ENCODE results near the gene FFAR2.

The FFAR2 gene

GRCh38 chr19:35425682-35426081 lies 22.4 kb upstream of the FFAR2 start:
- DNase-seq (ENCODE audit: low read depth, low spot score): no peak

- no peak for DNase-seq (ENCODE audit: low read depth, low spot score)
These were observed 20.9 kb upstream of the FFAR2 start for GRCh38 chr19:35427187-35427586.

- no peak for DNase-seq (ENCODE audit: low read depth, low spot score)
These were observed 18.2 kb upstream of the FFAR2 start for GRCh38 chr19:35429698-35430408.

- DNase-seq (ENCODE audit: low read depth, low spot score): no peak
These were observed 17.5 kb upstream of the FFAR2 start for GRCh38 chr19:35430409-35431144.

- no peak for DNase-seq (ENCODE audit: low read depth, low spot score)
These were observed 16.8 kb upstream of the FFAR2 start for GRCh38 chr19:35431145-35431807.

- DNase-seq (ENCODE audit: low read depth, low spot score): no peak
These were observed 15.1 kb upstream of the FFAR2 start for GRCh38 chr19:35432911-35433310.

DNA sequence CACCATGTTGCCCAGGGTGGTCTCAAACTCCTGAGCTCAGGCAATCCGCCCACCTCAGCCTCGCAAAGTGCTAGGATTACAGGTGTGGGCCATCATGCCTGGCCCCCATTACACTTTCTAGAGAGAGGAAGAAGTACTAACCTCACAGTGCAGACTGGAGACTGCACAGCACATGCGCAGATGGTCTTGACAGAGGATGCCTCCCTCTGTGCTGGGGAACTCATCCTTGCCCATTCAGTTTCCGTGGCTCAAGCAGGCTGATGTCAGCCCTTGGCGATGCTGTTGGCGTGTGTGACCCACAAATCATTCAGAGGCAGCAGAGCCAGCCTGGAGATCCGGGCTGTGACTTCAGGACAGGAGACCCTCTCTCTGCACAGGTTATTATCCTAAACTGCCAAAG lies 14.6 kb upstream of the FFAR2 start:
- DNase-seq (ENCODE audit: low read depth, low spot score): no peak

- no peak for DNase-seq (ENCODE audit: low read depth, low spot score)
These were observed 12.2 kb upstream of the FFAR2 start for GRCh38 chr19:35435896-35436295.

GRCh38 chr19:35436477-35437405 lies 11.3 kb upstream of the FFAR2 start:
- DNase-seq (ENCODE audit: low read depth, low spot score): no peak

GRCh38 chr19:35437406-35437951 lies 10.6 kb upstream of the FFAR2 start:
- no peak for DNase-seq (ENCODE audit: low read depth, low spot score)

- no peak for DNase-seq (ENCODE audit: low read depth, low spot score)
These were observed 10.0 kb upstream of the FFAR2 start for GRCh38 chr19:35438096-35438495.

- DNase-seq (ENCODE audit: low read depth, low spot score): no peak
These were observed 9.5 kb upstream of the FFAR2 start for GRCh38 chr19:35438527-35438926.

GRCh38 chr19:35439921-35440320 lies 8.1 kb upstream of the FFAR2 start:
- no peak for DNase-seq (ENCODE audit: low read depth, low spot score)

DNA sequence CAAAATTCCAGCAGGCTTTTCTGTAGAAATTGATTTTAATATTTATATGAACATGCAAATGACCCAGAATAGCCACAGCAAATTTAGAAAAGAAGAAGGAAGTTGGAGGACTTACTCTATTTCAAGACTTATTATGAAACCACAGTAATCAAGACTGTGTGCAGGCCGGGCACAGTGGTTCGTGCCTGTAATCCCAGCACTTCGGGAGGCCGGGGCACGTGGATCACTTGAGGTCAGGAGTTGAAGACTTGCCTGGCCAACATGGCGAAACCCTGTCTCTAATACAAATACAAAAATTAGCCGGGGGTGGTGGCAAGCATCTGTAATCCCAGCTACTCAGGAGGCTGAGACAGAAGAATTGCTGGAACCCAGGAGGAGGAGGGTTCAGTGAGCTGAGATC lies 6.0 kb upstream of the FFAR2 start:
- no peak for DNase-seq (ENCODE audit: low read depth, low spot score)

- DNase-seq (ENCODE audit: low read depth, low spot score): no peak
These were observed 3.3 kb upstream of the FFAR2 start for GRCh38 chr19:35444735-35445134.

GRCh38 chr19:35445826-35446593 lies 2.0 kb upstream of the FFAR2 start:
- no peak for DNase-seq (ENCODE audit: low read depth, low spot score)

- no peak for DNase-seq (ENCODE audit: low read depth, low spot score)
These were observed 1.4 kb downstream of the FFAR2 start for GRCh38 chr19:35449359-35450043.

- no peak for DNase-seq (ENCODE audit: low read depth, low spot score)
These were observed 3.5 kb downstream of the FFAR2 start for GRCh38 chr19:35451338-35452096.

GRCh38 chr19:35454663-35455062 lies 6.6 kb downstream of the FFAR2 start:
- no peak for DNase-seq (ENCODE audit: low read depth, low spot score)
